Muscle of back (tissue), 11 donors: Measurements from ENCODE around the gene VPS13D. TPM values are rescaled to one million over a fixed set of nuclear protein-coding genes. Genes with fewer than 3 reads are reported as not detected.
"Not testable (repeated sequence)": the region's sequence is repeated elsewhere in the genome, so short reads cannot be mapped to it uniquely, and the experiment has no call there.

Experiments used
- DNase-seq, 3 donors: peaks; one replicate each; pipeline versions ENCODE4 v3.0.0 to v3.0.0-alpha.2; 2013
- polyA plus RNA-seq, 10 donors: library from polyadenylated mRNA; unstranded; fragments of 120-200 nt; gene quantifications; one replicate each; pipeline ENCODE4 v1.2.1, GENCODE V29; 2013; ENCODE audit not compliant: insufficient read length in 10 of 10

VPS13D gene
- polyA plus RNA-seq, 10 donors: 13.1 to 21.3 (median 17.2) TPM

- DNase-seq: no peak
Observed at GRCh38 chr1:12369258-12369657, 139.4 kb downstream of the VPS13D start.

- DNase-seq: peak in 2 of 3 donors; percentile 16 to 47
Observed at GRCh38 chr1:12370333-12370975, 140.6 kb downstream of the VPS13D start.

GRCh38 chr1:12371053-12371452 is 141.2 kb downstream of the VPS13D start:
- DNase-seq: no peak

DNA sequence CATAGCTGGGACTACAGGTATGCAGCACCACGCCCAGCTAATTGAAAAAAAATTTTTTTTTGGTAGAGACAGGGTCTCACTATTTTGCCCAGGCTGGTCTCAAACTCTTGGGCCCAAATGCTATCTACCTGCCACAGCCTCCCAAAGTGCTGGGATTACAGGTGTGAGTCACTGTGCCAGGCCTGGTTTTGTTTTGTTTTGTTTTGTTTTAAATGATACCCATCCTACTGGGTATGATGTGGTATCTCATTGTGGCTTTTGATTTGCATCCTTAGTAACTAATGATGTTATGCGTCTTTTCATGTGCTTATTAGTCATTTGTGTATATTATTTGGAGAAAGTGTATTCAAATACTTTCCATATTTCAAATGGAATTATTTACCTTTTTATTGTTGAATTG is 142.3 kb downstream of the VPS13D start:
- DNase-seq: no peak

DNA sequence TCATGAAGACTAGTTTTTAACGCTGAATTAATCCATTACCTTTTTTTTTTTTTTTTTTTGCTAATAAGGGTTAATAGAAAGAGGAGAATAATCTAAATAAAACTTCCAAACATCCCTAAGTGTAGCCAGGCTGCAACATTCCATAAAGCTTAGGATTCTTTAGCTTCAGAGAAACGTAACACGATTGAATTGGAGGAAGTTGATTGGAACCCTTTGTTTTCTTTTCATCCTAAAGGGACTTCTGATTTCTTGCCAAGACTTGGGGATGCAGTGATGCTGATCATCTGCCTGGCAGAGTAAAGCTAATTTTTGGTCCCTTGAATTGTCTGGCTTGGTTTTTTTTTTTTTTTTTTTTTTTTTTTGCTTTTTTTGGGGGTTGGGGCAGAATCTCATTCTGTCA is 142.9 kb downstream of the VPS13D start:
- DNase-seq: no peak

GRCh38 chr1:12375133-12375829 is 145.5 kb downstream of the VPS13D start:
- DNase-seq: no peak

GRCh38 chr1:12376236-12377045 is 146.6 kb downstream of the VPS13D start:
- no peak for DNase-seq

- peak in 2 of 3 donors; percentile 8 to 41 for DNase-seq
Observed at GRCh38 chr1:12380326-12381249, 150.8 kb downstream of the VPS13D start.

DNA sequence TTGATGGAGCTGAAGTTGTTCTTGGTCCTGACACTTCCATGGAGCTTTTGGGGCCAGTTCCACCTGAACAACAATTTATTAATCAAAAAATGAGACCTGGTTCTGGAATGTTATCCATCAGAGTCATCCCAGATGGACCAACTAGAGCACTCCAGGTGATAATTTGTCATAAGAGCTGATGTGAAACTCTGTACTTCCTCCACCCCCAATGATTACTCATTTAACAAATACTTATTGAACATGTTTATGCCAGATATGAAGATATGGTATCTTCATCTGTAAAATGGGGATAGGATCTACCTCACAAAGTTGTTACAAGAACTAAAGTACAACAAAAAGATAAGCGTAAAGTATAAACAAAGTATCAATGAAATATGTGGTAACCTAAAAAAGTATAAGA is 153.2 kb downstream of the VPS13D start:
- DNase-seq: no peak

GRCh38 chr1:12383786-12384185 is 154.0 kb downstream of the VPS13D start:
- no peak for DNase-seq

GRCh38 chr1:12384836-12385456 is 155.1 kb downstream of the VPS13D start:
- no peak for DNase-seq

DNA sequence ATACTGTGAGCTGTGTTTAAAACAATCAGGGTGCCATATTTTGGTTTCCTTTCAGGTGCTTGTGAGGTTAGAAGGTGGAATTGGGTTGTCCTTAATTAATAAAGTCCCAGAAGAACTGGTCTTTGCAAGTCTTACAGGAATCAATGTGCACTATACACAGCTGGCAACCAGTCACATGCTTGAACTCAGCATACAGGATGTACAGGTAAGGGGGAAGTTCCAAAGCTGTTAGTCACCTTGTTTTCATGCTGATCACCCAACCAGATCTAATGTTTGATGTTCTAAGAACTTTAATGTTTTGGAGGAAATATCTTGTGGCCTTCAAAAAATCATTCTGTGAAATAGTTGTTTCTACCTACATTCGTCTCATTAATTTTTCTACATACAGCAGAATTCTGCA is 156.3 kb downstream of the VPS13D start:
- DNase-seq: no peak

- no peak for DNase-seq
Observed at GRCh38 chr1:12387641-12388040, 157.8 kb downstream of the VPS13D start.

DNA sequence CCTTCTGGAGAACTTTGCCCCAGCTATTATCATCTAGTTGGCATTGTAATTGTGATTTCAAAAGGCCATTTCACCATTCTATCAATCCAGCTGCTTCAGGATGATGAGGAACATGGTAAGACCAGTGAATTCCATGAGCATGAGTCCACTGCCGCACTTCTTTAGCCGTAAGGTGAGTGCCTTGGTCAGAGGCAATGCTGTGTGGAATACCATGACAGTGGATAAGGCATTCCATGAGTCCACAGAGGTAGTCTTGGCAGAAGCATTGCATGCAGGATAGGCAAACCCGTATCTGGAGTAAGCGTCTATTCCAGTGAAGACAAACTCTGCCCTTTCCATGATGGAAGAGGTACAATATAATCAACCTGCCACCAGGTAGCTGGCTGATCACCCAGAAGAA is 160.5 kb downstream of the VPS13D start:
- DNase-seq: not testable (repeated sequence)

DNA sequence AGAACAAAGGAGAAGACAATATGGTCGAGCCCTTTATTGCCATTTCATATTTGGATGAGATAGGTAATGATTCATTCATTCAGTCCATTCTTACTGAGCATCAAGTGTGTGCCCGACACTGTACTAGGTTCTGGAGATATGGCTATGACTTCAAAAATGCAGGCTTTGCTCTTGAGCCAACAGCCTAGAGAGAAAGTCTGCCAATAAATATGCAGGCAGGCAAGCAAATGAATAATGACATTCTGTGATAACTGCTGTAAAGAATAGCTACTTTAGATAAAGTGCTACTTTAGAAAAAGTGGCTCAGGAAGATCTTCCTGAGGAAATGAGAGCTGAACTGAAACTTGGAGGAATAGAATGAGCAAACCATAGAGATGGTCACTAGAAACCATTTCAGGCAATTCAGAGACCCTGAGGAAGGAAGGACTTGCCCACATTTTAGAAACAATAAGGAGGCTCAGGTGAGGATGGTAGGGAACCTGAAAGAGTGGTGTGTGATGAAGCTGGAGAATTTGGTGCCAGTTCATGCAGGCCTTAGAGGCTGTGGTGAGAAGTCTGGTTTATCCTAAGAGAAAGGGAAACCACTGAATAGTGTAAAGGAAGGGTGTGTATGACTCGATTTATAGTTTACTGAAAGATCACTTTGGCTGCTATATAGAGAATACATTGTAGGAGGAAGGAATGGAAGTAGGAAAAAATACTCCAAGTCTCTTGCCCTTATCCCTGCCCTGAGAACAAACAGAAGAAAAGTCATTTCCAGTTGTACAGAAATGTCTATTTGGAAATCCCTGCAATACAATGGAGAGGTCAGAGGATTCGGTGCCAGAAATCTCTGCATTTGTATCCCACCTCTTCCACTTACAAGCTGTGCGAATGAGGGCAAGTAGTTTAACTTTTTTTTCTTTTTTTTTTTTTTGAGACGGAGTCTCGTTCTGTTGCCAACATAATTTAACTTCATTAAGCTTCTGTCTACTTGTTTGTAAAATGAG is 167.9 kb downstream of the VPS13D start:
- DNase-seq: no peak

GRCh38 chr1:12398479-12398878 is 168.6 kb downstream of the VPS13D start:
- DNase-seq: no peak

DNA sequence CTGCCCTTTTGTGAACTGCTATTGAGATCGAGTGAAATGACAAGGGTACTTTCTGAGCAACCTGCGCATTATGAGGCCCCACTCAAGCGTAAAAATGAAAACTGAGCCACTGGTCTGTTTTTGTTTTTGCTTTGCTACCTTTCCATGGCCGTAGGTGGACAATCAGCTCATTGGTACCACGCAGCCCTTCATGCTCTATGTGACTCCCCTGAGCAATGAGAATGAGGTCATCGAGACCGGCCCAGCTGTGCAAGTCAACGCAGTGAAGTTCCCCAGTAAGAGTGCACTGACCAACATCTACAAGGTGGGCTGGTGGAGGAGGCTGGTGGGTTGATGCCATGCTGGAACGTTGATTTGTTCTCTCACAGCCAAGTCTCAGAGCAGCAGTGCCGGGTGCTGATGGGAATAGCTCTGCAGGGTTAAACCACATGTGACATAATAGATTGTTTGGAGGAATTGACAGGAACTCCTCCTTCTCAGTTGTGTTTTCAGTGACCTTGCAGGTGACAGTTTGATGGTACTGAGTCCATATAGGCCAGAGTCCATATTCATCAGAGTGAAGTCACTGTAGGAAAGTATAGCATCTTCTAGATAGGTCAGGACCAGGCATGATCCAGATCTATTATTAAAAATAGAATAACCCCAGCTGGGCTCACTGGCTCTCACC is 170.3 kb downstream of the VPS13D start:
- DNase-seq: no peak

DNA sequence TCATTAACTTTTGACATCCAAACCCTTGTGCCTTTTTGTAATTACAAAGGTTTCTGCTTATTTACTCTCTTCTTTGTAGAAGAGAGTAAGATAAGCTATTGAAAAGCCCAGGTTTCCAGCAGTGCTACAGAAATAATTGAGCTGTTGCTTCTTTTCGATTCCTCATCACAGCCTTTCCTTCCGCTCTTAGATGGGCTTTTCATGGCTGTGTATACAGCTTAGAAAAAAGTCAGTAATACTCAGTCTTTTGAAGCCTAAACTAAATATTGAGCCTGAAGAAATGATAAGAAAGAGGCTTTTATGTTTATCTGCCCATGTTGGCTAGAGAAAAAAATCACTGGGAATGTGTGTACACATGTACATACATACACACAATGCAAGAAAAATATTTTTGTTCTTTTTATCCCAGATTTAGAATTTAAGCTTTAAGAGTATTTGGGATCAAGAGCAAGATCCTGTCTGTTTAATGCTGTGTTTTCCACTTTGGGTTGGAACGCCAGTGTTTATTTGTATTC is 172.4 kb downstream of the VPS13D start:
- DNase-seq: no peak

GRCh38 chr1:12402842-12403241 is 173.0 kb downstream of the VPS13D start:
- no peak for DNase-seq
